ENCODE measurements around the gene DMD. TPM values are rescaled to one million over a fixed set of nuclear protein-coding genes. Genes with fewer than 3 reads are reported as not detected.

Gene DMD
- total and polyA plus RNA-seq, 2 donors from 2014 or later = 4.2 to 17.9 TPM

- DNase-seq (no peak), FAIRE-seq (no peak)
- no peak overlapping the region for H3K4me3 ChIP-seq (ENCODE audit: low read length in 3 of 3)
- TF ChIP-seq CTCF (IDR thresholded peaks at IDR 0.05; ENCODE audit: borderline replicate concordance, extremely low read depth, insufficient read depth) = no peak
- intact Hi-C loops (cut with DNase I) = no loop called here
- no peaks in the 10 kb centered on the region for H3K4me1 ChIP-seq (ENCODE audit: control insufficient read depth in 2 of 3, insufficient read depth in 2 of 3, low read depth in 1 of 3, low read length in 3 of 3)
- H3K9me3 ChIP-seq (ENCODE audit: control insufficient read depth in 2 of 3, insufficient read depth in 1 of 3, low read length in 3 of 3) = no peaks in the 10 kb centered on the region
- H3K9ac ChIP-seq (ENCODE audit: low read length in 3 of 3) = no peak overlapping the region
- no peaks in the 10 kb centered on the region for H3K36me3 ChIP-seq (ENCODE audit: control insufficient read depth in 2 of 3, insufficient read depth in 3 of 3, low read length in 3 of 3)
- no peak overlapping the region for H3K27ac ChIP-seq (ENCODE audit: low read depth in 2 of 2, low read length in 2 of 2)
- H3K27me3 ChIP-seq (ENCODE audit: control insufficient read depth, insufficient read depth, low read length) = peaks cover 3% of the 10 kb centered on the region
Measured at GRCh38 chrX:31702222-31702621, 1509.1 kb downstream of the DMD start.

GRCh38 chrX:31697294-31697916, 1513.9 kb downstream of the DMD start:
- Histone ChIP-seq H3K27ac (ENCODE audit: low read depth in 2 of 2, low read length in 2 of 2) (no peak overlapping the region), H3K4me1 (ENCODE audit: control insufficient read depth in 2 of 3, insufficient read depth in 2 of 3, low read depth in 1 of 3, low read length in 3 of 3) (no peaks in the 10 kb centered on the region), H3K36me3 (ENCODE audit: control insufficient read depth in 2 of 3, insufficient read depth in 3 of 3, low read length in 3 of 3) (no peaks in the 10 kb centered on the region), H3K4me3 (ENCODE audit: low read length in 3 of 3) (no peak overlapping the region), H3K9ac (ENCODE audit: low read length in 3 of 3) (no peak overlapping the region), H3K9me3 (ENCODE audit: control insufficient read depth in 2 of 3, insufficient read depth in 1 of 3, low read length in 3 of 3) (no peaks in the 10 kb centered on the region), H3K27me3 (ENCODE audit: control insufficient read depth, insufficient read depth, low read length) (no peaks in the 10 kb centered on the region)
- DNase-seq (no peak), FAIRE-seq (no peak)
- intact Hi-C loops (cut with DNase I) = no loop called here
- TF ChIP-seq CTCF (IDR thresholded peaks at IDR 0.05; ENCODE audit: borderline replicate concordance, extremely low read depth, insufficient read depth) = no peak

GRCh38 chrX:31679861-31680260, 1531.5 kb downstream of the DMD start:
- Histone ChIP-seq H3K9me3 (ENCODE audit: control insufficient read depth in 2 of 3, insufficient read depth in 1 of 3, low read length in 3 of 3) (no peaks in the 10 kb centered on the region), H3K27me3 (ENCODE audit: control insufficient read depth, insufficient read depth, low read length) (no peaks in the 10 kb centered on the region), H3K4me1 (ENCODE audit: control insufficient read depth in 2 of 3, insufficient read depth in 2 of 3, low read depth in 1 of 3, low read length in 3 of 3) (no peaks in the 10 kb centered on the region), H3K4me3 (ENCODE audit: low read length in 3 of 3) (no peak overlapping the region), H3K36me3 (ENCODE audit: control insufficient read depth in 2 of 3, insufficient read depth in 3 of 3, low read length in 3 of 3) (no peaks in the 10 kb centered on the region), H3K9ac (ENCODE audit: low read length in 3 of 3) (no peak overlapping the region), H3K27ac (ENCODE audit: low read depth in 2 of 2, low read length in 2 of 2) (no peak overlapping the region)
- FAIRE-seq = no peak
- DNase-seq = peak in 2 of 5 donors; percentile 5 to 13
- intact Hi-C loops (cut with DNase I) = no loop called here
- no peak for TF ChIP-seq CTCF (IDR thresholded peaks at IDR 0.05; ENCODE audit: borderline replicate concordance, extremely low read depth, insufficient read depth)

- DNase-seq (no peak), FAIRE-seq (no peak)
- intact Hi-C loops (cut with DNase I) = no loop called here
- H3K36me3 ChIP-seq (ENCODE audit: control insufficient read depth in 2 of 3, insufficient read depth in 3 of 3, low read length in 3 of 3) = no peaks in the 10 kb centered on the region
- H3K9ac ChIP-seq (ENCODE audit: low read length in 3 of 3) = no peak overlapping the region
- H3K9me3 ChIP-seq (ENCODE audit: control insufficient read depth in 2 of 3, insufficient read depth in 1 of 3, low read length in 3 of 3) = no peaks in the 10 kb centered on the region
- TF ChIP-seq CTCF (IDR thresholded peaks at IDR 0.05; ENCODE audit: borderline replicate concordance, extremely low read depth, insufficient read depth) = no peak
- no peak overlapping the region for H3K27ac ChIP-seq (ENCODE audit: low read depth in 2 of 2, low read length in 2 of 2)
- H3K4me1 ChIP-seq (ENCODE audit: control insufficient read depth in 2 of 3, insufficient read depth in 2 of 3, low read depth in 1 of 3, low read length in 3 of 3) = no peaks in the 10 kb centered on the region
- no peak overlapping the region for H3K4me3 ChIP-seq (ENCODE audit: low read length in 3 of 3)
- no peaks in the 10 kb centered on the region for H3K27me3 ChIP-seq (ENCODE audit: control insufficient read depth, insufficient read depth, low read length)
Measured at GRCh38 chrX:31670245-31670644, 1541.1 kb downstream of the DMD start.

All from kidney (tissue), 14 donors.